Erythroblast (primary cell): ENCODE measurements around the gene DPF3.

Experiments
- GATA1 ChIP-seq: IDR thresholded peaks from 2 replicates; pipeline ENCODE4 v1.6.1; 2011; ENCODE audit warnings: low read depth, mild to moderate bottlenecking, control low read depth, low read length, moderate library complexity
- POLR2A ChIP-seq: IDR thresholded peaks from 2 replicates; pipeline ENCODE4 v1.6.1; 2011; ENCODE audit warnings: mild to moderate bottlenecking, low read length

DNA sequence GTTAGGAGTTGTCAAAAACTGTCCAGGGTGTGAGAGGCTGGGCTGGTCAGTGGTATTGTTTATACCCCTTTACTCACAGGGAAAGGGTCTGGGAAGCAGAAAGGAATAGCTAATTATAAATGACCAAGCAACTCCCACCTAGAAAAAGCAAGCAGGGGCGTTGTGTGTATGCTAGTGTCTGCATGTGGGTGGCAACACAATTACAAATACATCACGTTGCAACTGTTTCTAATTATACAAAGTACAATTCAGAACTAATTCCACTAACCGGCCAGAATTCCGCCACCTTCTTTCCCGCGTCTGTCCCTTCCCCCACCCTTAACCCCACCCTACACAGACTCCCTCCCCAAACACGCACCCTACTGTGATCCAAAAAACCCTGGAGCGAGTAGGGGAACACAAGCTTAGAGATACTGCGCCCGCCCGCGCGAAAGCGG is 2.2 kb downstream of the DPF3 start:
- no peak for TF ChIP-seq POLR2A
- TF ChIP-seq GATA1: no peak
